VCaP (cell line): ENCODE data around the gene SLC2A13.
"Not testable (repeated sequence)": the region's sequence is repeated elsewhere in the genome, so short reads cannot be mapped to it uniquely, and the experiment has no call there.

Experiments
- H3K27ac ChIP-seq: fragments of 450-650 bp; 2 replicates; pipeline ENCODE4 v1.5.1; 2017
- CTCF ChIP-seq: fragments of 450-650 bp; conservative IDR thresholded peaks from 2 replicates; pipeline ENCODE4 v1.5.1; 2017; ENCODE audit warnings: mild to moderate bottlenecking, moderate library complexity

The SLC2A13 gene

DNA sequence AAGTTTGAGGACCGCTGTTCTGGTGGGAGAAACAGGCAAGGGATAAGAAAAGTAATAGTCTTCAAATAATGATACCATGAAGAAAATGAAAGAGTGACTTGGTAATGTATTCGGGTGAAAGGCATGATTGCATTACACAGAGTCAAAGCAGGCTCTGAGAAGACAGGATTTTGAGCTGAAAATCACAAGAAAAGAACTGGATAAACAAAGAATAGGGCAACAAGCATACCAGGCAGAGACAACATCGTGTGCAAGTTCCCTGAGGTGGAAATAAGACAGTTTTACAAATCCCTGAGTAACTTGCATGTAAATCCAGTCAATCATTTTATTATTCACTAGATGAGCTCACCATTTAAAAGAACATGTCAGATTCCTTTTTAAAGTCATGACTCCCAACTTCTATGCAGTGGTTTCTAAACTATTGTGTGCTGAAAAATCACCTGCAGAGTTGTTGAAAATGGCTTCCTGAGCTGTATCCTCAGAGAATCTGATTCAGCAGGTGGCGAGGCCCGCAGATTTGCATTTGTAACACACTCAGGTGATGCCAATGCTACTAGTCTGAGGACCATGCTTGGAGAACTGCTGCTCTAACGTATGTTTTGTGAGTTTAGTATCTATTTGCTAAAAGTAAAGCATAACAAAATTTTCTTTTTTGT, 353.3 kb downstream of the SLC2A13 start:
- no peak overlapping the region for H3K27ac ChIP-seq
- TF ChIP-seq CTCF = no peak

DNA sequence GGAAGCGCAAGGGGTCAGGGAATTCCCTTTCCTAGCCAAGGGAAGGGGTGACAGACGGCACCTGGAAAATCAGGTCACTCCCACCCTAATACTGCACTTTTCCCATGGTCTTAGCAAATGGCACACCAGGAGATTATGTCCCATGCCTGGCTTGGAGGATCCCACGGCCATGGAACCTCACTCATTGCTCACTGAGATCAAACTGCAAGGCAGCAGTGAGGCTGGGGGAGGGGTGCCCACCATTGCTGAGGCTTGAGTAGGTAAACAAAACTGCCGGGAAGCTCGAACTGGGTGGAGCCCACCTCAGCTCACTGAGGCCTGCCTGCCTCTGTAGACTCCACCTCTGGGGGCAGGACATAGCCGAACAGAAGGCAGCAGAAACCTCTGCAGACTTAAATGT, 359.7 kb downstream of the SLC2A13 start:
- H3K27ac ChIP-seq = not testable (repeated sequence)

DNA sequence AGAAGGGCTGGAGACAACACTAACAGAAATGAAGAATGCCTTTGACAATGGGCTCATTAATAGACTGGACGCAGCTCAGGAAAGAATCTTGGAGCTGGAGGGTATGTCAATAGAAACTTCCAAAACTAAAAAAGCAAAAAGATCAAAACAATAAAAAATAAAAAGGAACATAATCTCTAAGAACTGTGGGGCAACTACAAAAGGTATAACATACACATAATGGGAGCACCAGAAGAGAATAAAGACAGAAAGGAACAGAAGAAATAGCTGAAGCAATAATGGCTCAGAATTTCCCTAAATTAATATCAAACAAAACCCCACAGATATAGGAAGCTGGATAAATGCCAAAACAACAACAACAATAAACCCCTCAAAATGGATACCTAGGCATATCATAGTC, 362.2 kb downstream of the SLC2A13 start:
- TF ChIP-seq CTCF = no peak
- H3K27ac ChIP-seq = no peak overlapping the region

GRCh38 chr12:39736406-39736805, 369.5 kb downstream of the SLC2A13 start:
- H3K27ac ChIP-seq = no peak overlapping the region
- TF ChIP-seq CTCF = no peak

GRCh38 chr12:39723831-39724230, 382.1 kb downstream of the SLC2A13 start:
- TF ChIP-seq CTCF = no peak
- no peak overlapping the region for H3K27ac ChIP-seq

DNA sequence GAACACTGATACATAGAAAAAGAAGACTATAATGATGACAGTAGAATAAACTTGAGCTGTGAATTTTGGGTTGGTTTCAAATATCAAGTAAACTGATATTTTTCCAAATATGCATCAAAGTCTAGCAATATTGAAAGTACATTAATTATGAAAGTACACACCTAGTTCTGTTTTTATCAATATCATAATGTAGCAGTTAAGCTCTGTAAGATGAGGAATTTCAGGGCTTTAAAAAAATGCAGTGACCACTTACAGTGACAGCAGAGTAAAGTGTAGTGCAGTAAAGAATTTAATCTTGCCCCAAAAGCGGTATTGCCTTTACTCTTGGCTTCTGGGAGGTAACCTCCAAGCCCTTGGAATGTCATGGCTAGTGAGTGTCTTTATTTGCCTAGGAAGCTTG, 383.4 kb downstream of the SLC2A13 start:
- TF ChIP-seq CTCF = no peak
- H3K27ac ChIP-seq = no peak overlapping the region

DNA sequence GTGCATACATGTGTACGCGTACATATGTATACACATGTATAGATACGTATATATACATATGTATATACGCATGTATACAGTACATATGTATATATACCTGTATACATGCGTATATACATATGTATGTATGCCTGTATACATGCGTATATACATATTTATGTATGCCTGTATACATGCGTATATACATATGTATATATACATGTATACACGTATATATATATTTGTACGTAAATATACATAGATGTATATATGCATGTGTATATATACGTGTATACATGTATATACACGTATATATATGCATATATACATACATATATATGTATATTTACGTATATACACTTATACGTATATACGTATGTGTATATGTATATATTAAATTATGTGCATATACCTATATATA, 392.3 kb downstream of the SLC2A13 start:
- no peak overlapping the region for H3K27ac ChIP-seq
- no peak for TF ChIP-seq CTCF

DNA sequence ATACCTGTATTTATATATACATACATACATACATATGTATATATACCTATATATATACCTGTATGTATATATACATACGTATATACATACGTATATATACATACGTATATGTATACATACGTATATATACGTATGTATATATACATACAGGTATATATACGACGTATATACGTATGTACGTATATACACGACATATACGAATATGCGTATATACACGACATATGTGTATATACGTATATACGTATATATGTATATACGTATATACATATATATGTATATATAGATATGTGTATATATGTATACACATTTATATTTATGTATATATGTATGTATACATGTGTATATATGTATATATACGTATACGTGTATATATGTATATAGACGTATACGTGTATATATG, 393.5 kb downstream of the SLC2A13 start:
- TF ChIP-seq CTCF = no peak
- H3K27ac ChIP-seq = no peak overlapping the region
